Ovary (tissue), 9 donors: ENCODE measurements around the gene DNAL4. TPM values are rescaled to one million over a fixed set of nuclear protein-coding genes. Genes with fewer than 3 reads are reported as not detected.

Source experiments
- DNase-seq, 5 donors: peaks; one replicate each; pipeline ENCODE4 v3.0.0-alpha.2; 2019 to 2020
- H3K27ac ChIP-seq, 2 donors: fragments of 200-600 bp; one replicate each; pipeline versions ENCODE4 v1.5.1 to v1.8.0; 2019 to 2022
- H3K27me3 ChIP-seq: fragments of 200-600 bp; one replicate; pipeline ENCODE4 v1.8.0; 2022
- H3K36me3 ChIP-seq: fragments of 200-600 bp; sonication (generic); one replicate; pipeline ENCODE4 v1.5.1; 2019
- H3K4me1 ChIP-seq: one replicate; pipeline ENCODE4 v1.8.1; 2013; ENCODE audit warnings: mild to moderate bottlenecking, moderate library complexity; ENCODE audit not compliant: insufficient read depth
- H3K4me3 ChIP-seq: fragments of 200-600 bp; sonication (generic); one replicate; pipeline ENCODE4 v1.5.1; 2017
- H3K9me3 ChIP-seq, 2 donors: fragments of 200-600 bp in 1 of 2; sonication (generic) in 1 of 2; one replicate each; pipeline versions ENCODE4 v1.5.1 to v1.8.1; 2013 to 2019; ENCODE audit warnings: mild to moderate bottlenecking in 1 of 2, moderate library complexity in 1 of 2
- EP300 ChIP-seq: sonication (generic); formaldehyde crosslinking; IDR thresholded peaks from one replicate; pipeline ENCODE4 v1.6.1; 2017; ENCODE audit warnings: antibody characterized with exemption
- POLR2A ChIP-seq: fragments of 450-650 bp; IDR thresholded peaks from one replicate; pipeline ENCODE4 v1.6.1; 2017; ENCODE audit warnings: antibody characterized with exemption, mild to moderate bottlenecking, moderate library complexity
- WGBS, 3 donors: extraction: QIAGEN DNeasy Blood & Tissue Kit in 1 of 3; methylation state at CpG; one replicate each; pipeline versions ENCODE4 v1.1.5 to v1.1.7; 2013 to 2017; 5-methylcytosine and 5-hydroxymethylcytosine counted together
- intact Hi-C, 4 donors: fragments of 100-400 bp; cut with DNase I; formaldehyde crosslinking; loops; one replicate each; pipeline versions ENCODE4 v1.11.0 to v1.15.1; 2022 to 2023
- polyA plus RNA-seq, 2 donors: library from polyadenylated mRNA; stranded (reverse); fragments of 200-250 nt in 1 of 2; fragments of 350-450 nt in 1 of 2; fragmentation: Illumina TruSeq in 1 of 2; extraction: RNeasy Lipid Tissue Mini Kit (QIAGEN cat#74804) in 1 of 2; gene quantifications; one replicate each; pipeline ENCODE4 v1.2.3, GENCODE V29; 2013 to 2014
- total RNA-seq, 7 donors: library from RNA; depleted of rRNA in 2 of 7; stranded (reverse); fragments of >200 nt in 2 of 7; fragmentation: NEBNext Ultra II Directional in 3 of 7; extraction: Animal tissue kit (Norgen Biotek cat#: 25700) in 3 of 7; gene quantifications; one replicate each; pipeline versions ENCODE4 v1.1.0 to v1.2.4, GENCODE V29; 2016 to 2023
- TF ChIP-seq, protein P1 (sequence below), 3 donors: fragments of 450-650 bp in 2 of 3; fragments of 200-600 bp in 1 of 3; IDR thresholded peaks; one replicate each; pipeline versions ENCODE4 v1.5.1 to v1.8.0; 2016 to 2022; ENCODE audit warnings: antibody characterized with exemption in 3 of 3, mild to moderate bottlenecking in 1 of 3
- donor health status: DM: no; HTN: no; CAD: no; lungs with moderate emphysema.
- donor health status: DM: no; HTN: no; CAD: no.
- donor health status: Bipolar disorder and iron deficiency.
- donor health status: DM: yes; HTN: yes; CAD: no.
- donor health status: DM: no; HTN: no; CAD: no.
- donor health status: DM: yes; HTN: yes; CAD: no.

The DNAL4 gene
- total and polyA plus RNA-seq, 9 donors = 12.1 to 26.4 (median 16.3) TPM

DNA sequence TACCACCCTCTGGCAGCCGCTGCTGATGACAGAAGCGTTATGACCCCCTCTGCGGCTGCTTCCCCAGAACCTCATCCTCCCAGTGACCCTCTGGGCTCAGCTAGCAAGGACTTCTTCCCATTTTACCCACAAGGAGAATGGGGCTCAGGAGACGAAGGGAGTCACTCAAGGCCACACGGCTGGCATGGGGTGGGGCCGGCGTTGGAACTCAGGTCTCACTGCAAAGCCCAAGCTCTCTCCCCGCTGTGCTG lies 21.4 kb downstream of the DNAL4 start:
- 71 to 83% (median 81%) methylated on average over 8 of the region's 8 CpGs for WGBS, 3 donors
- intact Hi-C loops = loop anchor here (5.0 to 10.0 kb wide), 7 partner anchors 70 to 342 kb away; partner anchors contain the start of gene NPTXR (in 2 of the 4)
- Histone ChIP-seq H3K9me3 (no peaks in the 10 kb centered on the region), H3K4me3 (no peak overlapping the region), H3K27me3 (no peaks in the 10 kb centered on the region), H3K36me3 (no peaks in the 10 kb centered on the region), H3K27ac (no peak overlapping the region), H3K4me1 (peaks cover 1% of the 10 kb centered on the region)
- no peak for DNase-seq
- TF ChIP-seq, protein P1, sequence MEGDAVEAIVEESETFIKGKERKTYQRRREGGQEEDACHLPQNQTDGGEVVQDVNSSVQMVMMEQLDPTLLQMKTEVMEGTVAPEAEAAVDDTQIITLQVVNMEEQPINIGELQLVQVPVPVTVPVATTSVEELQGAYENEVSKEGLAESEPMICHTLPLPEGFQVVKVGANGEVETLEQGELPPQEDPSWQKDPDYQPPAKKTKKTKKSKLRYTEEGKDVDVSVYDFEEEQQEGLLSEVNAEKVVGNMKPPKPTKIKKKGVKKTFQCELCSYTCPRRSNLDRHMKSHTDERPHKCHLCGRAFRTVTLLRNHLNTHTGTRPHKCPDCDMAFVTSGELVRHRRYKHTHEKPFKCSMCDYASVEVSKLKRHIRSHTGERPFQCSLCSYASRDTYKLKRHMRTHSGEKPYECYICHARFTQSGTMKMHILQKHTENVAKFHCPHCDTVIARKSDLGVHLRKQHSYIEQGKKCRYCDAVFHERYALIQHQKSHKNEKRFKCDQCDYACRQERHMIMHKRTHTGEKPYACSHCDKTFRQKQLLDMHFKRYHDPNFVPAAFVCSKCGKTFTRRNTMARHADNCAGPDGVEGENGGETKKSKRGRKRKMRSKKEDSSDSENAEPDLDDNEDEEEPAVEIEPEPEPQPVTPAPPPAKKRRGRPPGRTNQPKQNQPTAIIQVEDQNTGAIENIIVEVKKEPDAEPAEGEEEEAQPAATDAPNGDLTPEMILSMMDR (IDR thresholded peaks at IDR 0.05) = no peak
- no peak for TF ChIP-seq POLR2A
- no peak for TF ChIP-seq EP300

DNA sequence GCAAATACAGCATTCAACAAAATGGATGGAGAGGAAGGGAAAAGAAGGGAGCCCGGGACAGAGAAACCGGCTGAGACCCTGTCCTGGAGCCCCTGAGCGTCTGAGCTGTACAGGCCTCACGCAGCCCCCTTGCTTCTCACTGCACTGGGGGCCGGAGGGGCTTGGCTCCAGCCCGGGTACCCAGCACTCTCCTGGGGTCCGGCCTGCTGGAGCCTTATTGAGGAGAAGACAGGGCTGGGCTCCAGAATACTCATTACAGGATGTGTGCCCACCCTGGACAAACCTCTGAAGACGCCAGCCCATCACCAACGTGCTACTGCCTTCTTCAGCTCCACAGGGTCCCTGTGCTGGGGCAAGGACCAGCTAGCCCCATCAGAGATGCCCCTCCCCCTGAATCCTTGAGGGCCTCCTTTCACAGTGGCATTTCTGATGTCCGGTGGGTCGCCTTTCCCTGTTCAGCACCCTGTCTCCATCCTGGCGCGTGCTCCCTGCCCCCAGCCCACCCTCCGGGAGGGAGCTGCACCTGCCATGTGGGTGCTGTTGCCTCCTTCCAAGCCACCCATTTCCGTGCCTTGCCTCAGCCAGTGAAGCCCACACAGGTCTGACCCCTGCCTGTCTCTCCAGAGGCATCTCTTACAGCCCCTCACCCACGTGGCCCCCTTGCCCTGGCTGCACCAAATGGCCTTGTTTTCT lies 23.5 kb downstream of the DNAL4 start:
- Histone ChIP-seq H3K9me3 (no peaks in the 10 kb centered on the region), H3K4me3 (no peak overlapping the region), H3K36me3 (no peaks in the 10 kb centered on the region), H3K4me1 (peaks cover 3% of the 10 kb centered on the region), H3K27me3 (no peaks in the 10 kb centered on the region), H3K27ac (no peak overlapping the region)
- 87 to 91% (median 89%) methylated on average over 16 of the region's 16 CpGs for WGBS, 3 donors
- TF ChIP-seq, protein P1 (IDR thresholded peaks at IDR 0.05) = no peak
- TF ChIP-seq EP300 = no peak
- no peak for TF ChIP-seq POLR2A
- intact Hi-C loops = loop anchor here (5.0 to 10.0 kb wide), 7 partner anchors 72 to 344 kb away; partner anchors contain the start of gene NPTXR (in 2 of the 4)
- no peak for DNase-seq

DNA sequence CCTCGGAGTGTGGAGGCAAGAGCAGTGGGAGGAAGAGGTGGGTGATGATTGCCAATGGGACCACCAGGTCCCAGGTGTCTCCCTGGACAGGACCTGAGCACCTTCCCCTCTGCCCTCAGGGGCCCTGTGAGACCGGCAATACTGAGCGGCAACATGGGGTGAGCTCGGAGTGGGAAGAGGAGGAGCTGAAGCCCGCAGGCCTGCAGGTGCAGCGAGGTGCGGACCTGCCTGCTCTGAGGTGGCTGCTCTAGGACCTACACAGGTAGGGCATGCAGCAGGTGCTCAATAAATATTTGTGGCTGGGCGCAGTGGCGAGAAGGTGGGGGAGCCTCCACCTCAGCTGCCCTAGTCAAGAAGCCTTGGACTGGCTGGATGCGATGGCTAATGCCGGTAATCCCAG lies 25.9 kb downstream of the DNAL4 start:
- Histone ChIP-seq H3K36me3 (no peaks in the 10 kb centered on the region), H3K9me3 (no peaks in the 10 kb centered on the region), H3K4me3 (no peak overlapping the region), H3K27ac (no peak overlapping the region), H3K4me1 (peaks cover 7% of the 10 kb centered on the region), H3K27me3 (no peaks in the 10 kb centered on the region)
- TF ChIP-seq POLR2A (no peak), EP300 (no peak)
- TF ChIP-seq, protein P1 (IDR thresholded peaks at IDR 0.05) = no peak
- WGBS, 3 donors = 85 to 89% (median 89%) methylated on average over 11 of the region's 11 CpGs
- no peak for DNase-seq
- intact Hi-C loops = loop anchor here in 2 of 4 donors (5.0 to 10.0 kb wide), 2 partner anchors 217 to 354 kb away; partner anchors contain the start of gene APOBEC3B (in 1 of the 2)

DNA sequence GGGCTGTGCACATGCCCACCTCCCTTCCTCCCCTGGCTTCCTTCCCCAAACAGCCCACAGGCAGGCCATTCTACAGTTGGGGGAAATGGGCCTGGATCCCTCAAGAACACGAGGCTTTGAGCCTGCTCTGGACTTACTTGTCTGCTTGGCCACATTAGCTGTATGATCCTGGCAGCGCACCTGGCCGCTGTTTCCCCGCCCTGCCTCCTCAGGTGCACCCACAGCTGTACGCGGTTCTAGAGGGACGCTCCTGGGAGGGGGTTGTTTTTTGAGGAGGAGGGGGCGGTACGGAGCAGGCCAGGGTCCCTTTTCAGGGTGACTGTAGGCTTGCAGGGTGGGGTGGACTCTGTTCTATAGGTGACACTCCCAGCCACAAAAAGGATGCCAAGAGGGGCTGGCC lies 26.6 kb downstream of the DNAL4 start:
- no peak for TF ChIP-seq EP300
- TF ChIP-seq POLR2A = no peak
- TF ChIP-seq, protein P1 (IDR thresholded peaks at IDR 0.05) = no peak
- Histone ChIP-seq H3K27ac (no peak overlapping the region), H3K4me3 (no peak overlapping the region), H3K27me3 (no peaks in the 10 kb centered on the region), H3K4me1 (peaks cover 7% of the 10 kb centered on the region), H3K36me3 (no peaks in the 10 kb centered on the region), H3K9me3 (no peaks in the 10 kb centered on the region)
- intact Hi-C loops = loop anchor here in 2 of 4 donors (5.0 to 10.0 kb wide), 2 partner anchors 217 to 355 kb away; partner anchors contain the start of gene APOBEC3B (in 1 of the 2)
- DNase-seq = no peak
- WGBS, 3 donors = 79 to 83% (median 80%) methylated on average over 9 of the region's 9 CpGs
